H9 (cell line): ENCODE data around the gene ZNF133. TPM values are rescaled to one million over a fixed set of nuclear protein-coding genes. Genes with fewer than 3 reads are reported as not detected.

Experiments
- DNase-seq: peaks from one replicate; pipeline ENCODE4 v3.0.0-alpha.2; 2017
- H2AFZ ChIP-seq: one replicate; pipeline ENCODE4 v1.6.1; 2013; ENCODE audit warnings: mild to moderate bottlenecking, low read length, control low read depth, moderate library complexity
- H2AK5ac ChIP-seq: 2 replicates; pipeline ENCODE4 v1.6.1; 2013; ENCODE audit warnings: low read length, control low read depth, mixed read lengths; ENCODE audit not compliant: insufficient read length
- H2BK120ac ChIP-seq: one replicate; pipeline ENCODE4 v1.6.1; 2013; ENCODE audit warnings: low read depth, mild to moderate bottlenecking, low read length, control low read depth, inconsistent platforms; ENCODE audit not compliant: poor library complexity, severe bottlenecking
- H2BK12ac ChIP-seq: 2 replicates; pipeline ENCODE4 v1.6.1; 2013; ENCODE audit warnings: low read length, control low read depth, mixed read lengths, low read depth; ENCODE audit not compliant: insufficient read length
- H2BK15ac ChIP-seq: 2 replicates; pipeline ENCODE4 v1.6.1; 2013; ENCODE audit warnings: low read depth, low read length, control low read depth
- H2BK20ac ChIP-seq: one replicate; pipeline ENCODE4 v1.6.1; 2013; ENCODE audit warnings: low read depth, mild to moderate bottlenecking, low read length, control low read depth, inconsistent platforms; ENCODE audit not compliant: poor library complexity, severe bottlenecking
- H2BK5ac ChIP-seq: 2 replicates; pipeline ENCODE4 v1.6.1; 2013; ENCODE audit warnings: low read length, control low read depth, mixed read lengths; ENCODE audit not compliant: insufficient read length
- H3K14ac ChIP-seq: 2 replicates; pipeline ENCODE4 v1.6.1; 2013; ENCODE audit warnings: low read length, control low read depth; ENCODE audit not compliant: insufficient read depth
- H3K18ac ChIP-seq: 2 replicates; pipeline ENCODE4 v1.6.1; 2013; ENCODE audit warnings: low read depth, mild to moderate bottlenecking, mixed read lengths, low read length, control low read depth; ENCODE audit not compliant: insufficient read length
- H3K23ac ChIP-seq: 2 replicates; pipeline ENCODE4 v1.6.1; 2013; ENCODE audit warnings: low read length, control low read depth, mixed read lengths, low read depth; ENCODE audit not compliant: insufficient read length
- H3K23me2 ChIP-seq: 2 replicates; pipeline ENCODE4 v1.6.1; 2013; ENCODE audit warnings: low read depth, mild to moderate bottlenecking, mixed read lengths, low read length, control low read depth; ENCODE audit not compliant: insufficient read length, poor library complexity, severe bottlenecking
- H3K27ac ChIP-seq: 2 replicates; pipeline ENCODE4 v1.5.1; 2013; ENCODE audit warnings: low read length, control low read depth, mixed read lengths, low read depth; ENCODE audit not compliant: insufficient read length
- H3K27me3 ChIP-seq: 2 replicates; pipeline ENCODE4 v1.6.1; 2013; ENCODE audit warnings: low read length, control low read depth, inconsistent platforms; ENCODE audit not compliant: insufficient read depth
- H3K4ac ChIP-seq: 2 replicates; pipeline ENCODE4 v1.6.1; 2013; ENCODE audit warnings: low read depth, mild to moderate bottlenecking, control low read depth, inconsistent platforms, low read length, moderate library complexity
- H3K4me1 ChIP-seq: 2 replicates; pipeline ENCODE4 v1.6.1; 2013; ENCODE audit warnings: low read length, control low read depth, inconsistent platforms; ENCODE audit not compliant: insufficient read depth
- H3K4me2 ChIP-seq: 2 replicates; pipeline ENCODE4 v1.6.1; 2013; ENCODE audit warnings: low read length, control low read depth, mixed read lengths; ENCODE audit not compliant: insufficient read length, insufficient read depth
- H3K56ac ChIP-seq: 2 replicates; pipeline ENCODE4 v1.6.1; 2013; ENCODE audit warnings: low read depth, mild to moderate bottlenecking, mixed read lengths, low read length, control low read depth; ENCODE audit not compliant: insufficient read length
- H3K79me1 ChIP-seq: 2 replicates; pipeline ENCODE4 v1.6.1; 2013; ENCODE audit warnings: low read depth, mild to moderate bottlenecking, moderate library complexity, low read length, control low read depth, inconsistent platforms; ENCODE audit not compliant: insufficient read depth, poor library complexity, severe bottlenecking
- H3K79me2 ChIP-seq: 2 replicates; pipeline ENCODE4 v1.6.1; 2013; ENCODE audit warnings: low read length, control low read depth, inconsistent platforms; ENCODE audit not compliant: insufficient read depth
- H3K9ac ChIP-seq: 2 replicates; pipeline ENCODE4 v1.6.1; 2013; ENCODE audit warnings: low read length, control low read depth, mixed read lengths; ENCODE audit not compliant: insufficient read length; ENCODE audit errors: extremely low read depth
- H3K9me3 ChIP-seq: one replicate; pipeline ENCODE4 v1.6.1; 2013; ENCODE audit warnings: low read depth, low read length, inconsistent platforms; ENCODE audit not compliant: control insufficient read depth
- H3T11ph ChIP-seq: one replicate; pipeline ENCODE4 v1.6.1; 2013; ENCODE audit warnings: mild to moderate bottlenecking, low read length, control low read depth, inconsistent platforms
- H4K20me1 ChIP-seq: one replicate; pipeline ENCODE4 v1.6.1; 2013; ENCODE audit not compliant: control insufficient read depth, insufficient read length, insufficient read depth
- H4K5ac ChIP-seq: 2 replicates; pipeline ENCODE4 v1.6.1; 2013; ENCODE audit warnings: low read depth, mild to moderate bottlenecking, mixed read lengths, low read length, control low read depth; ENCODE audit not compliant: insufficient read length
- H4K8ac ChIP-seq: replicated peaks from 2 replicates; pipeline ENCODE4 v1.6.1; 2013; ENCODE audit warnings: low read length, control low read depth, mixed read lengths, low read depth; ENCODE audit not compliant: insufficient read length
- H4K91ac ChIP-seq: 2 replicates; pipeline ENCODE4 v1.6.1; 2013; ENCODE audit warnings: low read depth, mild to moderate bottlenecking, moderate library complexity, mixed read lengths, low read length, control low read depth; ENCODE audit not compliant: insufficient read length
- H3K27ac Mint-ChIP-seq, 3 experiments: 2 replicates in 2 of 3; 3 replicates in 1 of 3; pipeline ENCODE4 v1.8.0; 2020 to 2021; ENCODE audit warnings: mixed read lengths in 3 of 3, mild to moderate bottlenecking in 1 of 3, moderate library complexity in 1 of 3
- H3K27me3 Mint-ChIP-seq: 2 replicates; pipeline ENCODE4 v1.8.0; 2021; ENCODE audit warnings: low read depth, mild to moderate bottlenecking, moderate library complexity, mixed read lengths
- H3K36me3 Mint-ChIP-seq, 3 experiments: 2 replicates in 2 of 3; 3 replicates in 1 of 3; pipeline ENCODE4 v1.8.0; 2020 to 2021; ENCODE audit warnings: low read depth in 3 of 3, mixed read lengths in 3 of 3; ENCODE audit not compliant: insufficient read depth in 1 of 3
- H3K4me1 Mint-ChIP-seq, 2 experiments: 2 replicates each; pipeline ENCODE4 v1.8.0; 2020; ENCODE audit warnings: mixed read lengths in 2 of 2
- H3K4me3 Mint-ChIP-seq, 2 experiments: 2 replicates in 1 of 2; 3 replicates in 1 of 2; pipeline ENCODE4 v1.8.0; 2020 to 2021; ENCODE audit warnings: mild to moderate bottlenecking in 2 of 2, mixed read lengths in 2 of 2, moderate library complexity in 1 of 2
- H3K9me3 Mint-ChIP-seq, 2 experiments: 2 replicates in 1 of 2; 3 replicates in 1 of 2; pipeline ENCODE4 v1.8.0; 2020; ENCODE audit warnings: mild to moderate bottlenecking in 2 of 2, mixed read lengths in 2 of 2, moderate library complexity in 1 of 2
- WGBS: extraction: QIAGEN DNeasy Blood & Tissue Kit; methylation state at CpG from one replicate; pipeline ENCODE4 v1.1.7; 2013; ENCODE audit warnings: missing lambda C conversion rate, low lambda C conversion rate, mixed read lengths; ENCODE audit not compliant: insufficient read length; ENCODE audit errors: extremely low coverage; 5-methylcytosine and 5-hydroxymethylcytosine counted together
- total RNA-seq: library from RNA; stranded (reverse); gene quantifications from 2 replicates; pipeline ENCODE4 v1.2.1, GENCODE V29; 2021
- TF ChIP-seq, protein P1 (sequence below): fragments of 200-600 bp; sonication (generic); conservative IDR thresholded peaks from 3 replicates; pipeline ENCODE4 v1.8.0; 2021; ENCODE audit warnings: antibody characterized with exemption, mild to moderate bottlenecking

ZNF133 gene
- total RNA-seq, 1 experiment from 2014 or later = 11.0 TPM

DNA sequence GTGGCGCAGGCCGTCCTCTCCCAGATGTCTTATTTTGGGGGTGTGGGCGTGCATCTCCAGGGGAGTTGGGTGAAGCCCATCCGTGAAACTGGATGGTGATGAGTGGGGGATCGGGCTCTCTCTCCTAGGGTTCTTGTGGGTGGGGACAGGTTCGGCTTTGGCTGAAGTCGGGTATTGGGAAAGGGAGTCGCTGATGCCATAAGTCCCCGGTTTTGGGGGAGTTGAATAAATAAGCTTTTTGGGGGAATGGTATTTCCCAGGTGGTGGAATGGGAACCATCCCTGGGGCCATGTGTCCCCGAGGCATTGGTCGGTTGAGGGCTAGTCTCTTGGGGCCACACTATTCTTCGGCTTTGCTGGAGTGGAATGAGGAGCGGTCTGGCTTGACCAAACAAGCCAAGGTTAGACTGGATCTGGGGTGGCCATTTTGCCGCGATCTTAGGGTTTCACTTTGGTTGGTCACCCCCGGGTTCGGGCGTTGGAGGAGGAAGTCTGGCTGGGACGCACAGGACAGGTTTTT lies 481 bp downstream of the ZNF133 start:
- no peak overlapping the region for H3K23ac ChIP-seq
- H3K27ac ChIP-seq = no peak overlapping the region

More for the DNA sequence above, 481 bp downstream of the ZNF133 start:
- TF ChIP-seq, protein P1, sequence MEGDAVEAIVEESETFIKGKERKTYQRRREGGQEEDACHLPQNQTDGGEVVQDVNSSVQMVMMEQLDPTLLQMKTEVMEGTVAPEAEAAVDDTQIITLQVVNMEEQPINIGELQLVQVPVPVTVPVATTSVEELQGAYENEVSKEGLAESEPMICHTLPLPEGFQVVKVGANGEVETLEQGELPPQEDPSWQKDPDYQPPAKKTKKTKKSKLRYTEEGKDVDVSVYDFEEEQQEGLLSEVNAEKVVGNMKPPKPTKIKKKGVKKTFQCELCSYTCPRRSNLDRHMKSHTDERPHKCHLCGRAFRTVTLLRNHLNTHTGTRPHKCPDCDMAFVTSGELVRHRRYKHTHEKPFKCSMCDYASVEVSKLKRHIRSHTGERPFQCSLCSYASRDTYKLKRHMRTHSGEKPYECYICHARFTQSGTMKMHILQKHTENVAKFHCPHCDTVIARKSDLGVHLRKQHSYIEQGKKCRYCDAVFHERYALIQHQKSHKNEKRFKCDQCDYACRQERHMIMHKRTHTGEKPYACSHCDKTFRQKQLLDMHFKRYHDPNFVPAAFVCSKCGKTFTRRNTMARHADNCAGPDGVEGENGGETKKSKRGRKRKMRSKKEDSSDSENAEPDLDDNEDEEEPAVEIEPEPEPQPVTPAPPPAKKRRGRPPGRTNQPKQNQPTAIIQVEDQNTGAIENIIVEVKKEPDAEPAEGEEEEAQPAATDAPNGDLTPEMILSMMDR = no peak; the same call in 2 of the 3 replicates
- Histone ChIP-seq H3T11ph (no peak overlapping the region), H2BK15ac (no peak overlapping the region), H3K79me1 (no peaks in the 10 kb centered on the region), H3K14ac (peak overlapping the region; percentile 85), H2AFZ (no peak overlapping the region), H4K20me1 (no peaks in the 10 kb centered on the region), H4K91ac (no peak overlapping the region), H3K27me3 (no peaks in the 10 kb centered on the region), H3K79me2 (no peaks in the 10 kb centered on the region; the same call in 1 of the 2 replicates), H3K4ac (no peak overlapping the region), H4K5ac (no peak overlapping the region), H3K23me2 (peaks cover 4% of the 10 kb centered on the region), H3K9me3 (no peaks in the 10 kb centered on the region), H3K9ac (peak overlapping the region; percentile 85), H3K4me1 (no peaks in the 10 kb centered on the region), H3K56ac (no peak overlapping the region), H4K8ac (no peak overlapping the region), H3K18ac (peak overlapping the region; percentile 65), H3K4me2 (peak overlapping the region; percentile 63), H2BK5ac (no peak overlapping the region), H2BK120ac (peak overlapping the region; percentile 36), H2BK12ac (no peak overlapping the region), H2BK20ac (no peak overlapping the region), H2AK5ac (no peak overlapping the region)
- Mint-ChIP-seq H3K4me1 (peaks cover 15 to 16% of the 10 kb centered on the region in 2 experiments), H3K27me3 (peaks cover 12% of the 10 kb centered on the region), H3K36me3 (peaks cover 15 to 39% (median 19%) of the 10 kb centered on the region in 3 experiments), H3K4me3 (peak overlapping the region; percentile 95 to 98), H3K27ac (peak overlapping the region; percentile 84 to 100 (median 97)), H3K9me3 (peaks cover 16 to 23% of the 10 kb centered on the region in 2 experiments)
- WGBS = no CpG with 5 or more reads among the region's 19 CpGs
- DNase-seq = no peak
